ENCODE results near the gene TRABD2B. TPM values are rescaled to one million over a fixed set of nuclear protein-coding genes. Genes with fewer than 3 reads are reported as not detected.

The TRABD2B gene
- total and polyA plus RNA-seq, 2 donors from 2014 or later = 19.8 to 62.0 TPM

- Histone ChIP-seq H3K36me3 (ENCODE audit: control insufficient read depth in 2 of 3, insufficient read depth in 3 of 3, low read length in 3 of 3) (no peaks in the 10 kb centered on the region), H3K9me3 (ENCODE audit: control insufficient read depth in 2 of 3, insufficient read depth in 1 of 3, low read length in 3 of 3) (no peaks in the 10 kb centered on the region), H3K27me3 (ENCODE audit: control insufficient read depth, insufficient read depth, low read length) (no peaks in the 10 kb centered on the region), H3K4me3 (ENCODE audit: low read length in 3 of 3) (no peak overlapping the region), H3K4me1 (ENCODE audit: control insufficient read depth in 2 of 3, insufficient read depth in 2 of 3, low read depth in 1 of 3, low read length in 3 of 3) (peaks cover 0 to 5% (median 0%) of the 10 kb centered on the region in 3 donors), H3K27ac (ENCODE audit: low read depth in 2 of 2, low read length in 2 of 2) (no peak overlapping the region), H3K9ac (ENCODE audit: low read length in 3 of 3) (no peak overlapping the region)
- DNase-seq (peak in 1 of 5 donors; percentile 27), FAIRE-seq (no peak)
- TF ChIP-seq, protein P1, sequence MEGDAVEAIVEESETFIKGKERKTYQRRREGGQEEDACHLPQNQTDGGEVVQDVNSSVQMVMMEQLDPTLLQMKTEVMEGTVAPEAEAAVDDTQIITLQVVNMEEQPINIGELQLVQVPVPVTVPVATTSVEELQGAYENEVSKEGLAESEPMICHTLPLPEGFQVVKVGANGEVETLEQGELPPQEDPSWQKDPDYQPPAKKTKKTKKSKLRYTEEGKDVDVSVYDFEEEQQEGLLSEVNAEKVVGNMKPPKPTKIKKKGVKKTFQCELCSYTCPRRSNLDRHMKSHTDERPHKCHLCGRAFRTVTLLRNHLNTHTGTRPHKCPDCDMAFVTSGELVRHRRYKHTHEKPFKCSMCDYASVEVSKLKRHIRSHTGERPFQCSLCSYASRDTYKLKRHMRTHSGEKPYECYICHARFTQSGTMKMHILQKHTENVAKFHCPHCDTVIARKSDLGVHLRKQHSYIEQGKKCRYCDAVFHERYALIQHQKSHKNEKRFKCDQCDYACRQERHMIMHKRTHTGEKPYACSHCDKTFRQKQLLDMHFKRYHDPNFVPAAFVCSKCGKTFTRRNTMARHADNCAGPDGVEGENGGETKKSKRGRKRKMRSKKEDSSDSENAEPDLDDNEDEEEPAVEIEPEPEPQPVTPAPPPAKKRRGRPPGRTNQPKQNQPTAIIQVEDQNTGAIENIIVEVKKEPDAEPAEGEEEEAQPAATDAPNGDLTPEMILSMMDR (IDR thresholded peaks at IDR 0.05; ENCODE audit: borderline replicate concordance, extremely low read depth, insufficient read depth) = no peak
- intact Hi-C loops (cut with DNase I) = no loop called here
These were observed 39.6 kb upstream of the TRABD2B start for GRCh38 chr1:48036710-48037355.

- intact Hi-C loops (cut with DNase I) = no loop called here
- no peaks in the 10 kb centered on the region for H3K9me3 ChIP-seq (ENCODE audit: control insufficient read depth in 2 of 3, insufficient read depth in 1 of 3, low read length in 3 of 3)
- peaks cover 0 to 2% (median 0%) of the 10 kb centered on the region in 3 donors for H3K4me1 ChIP-seq (ENCODE audit: control insufficient read depth in 2 of 3, insufficient read depth in 2 of 3, low read depth in 1 of 3, low read length in 3 of 3)
- H3K27ac ChIP-seq (ENCODE audit: low read depth in 2 of 2, low read length in 2 of 2) = no peak overlapping the region
- no peak overlapping the region for H3K4me3 ChIP-seq (ENCODE audit: low read length in 3 of 3)
- H3K36me3 ChIP-seq (ENCODE audit: control insufficient read depth in 2 of 3, insufficient read depth in 3 of 3, low read length in 3 of 3) = no peaks in the 10 kb centered on the region
- DNase-seq (peak in 1 of 5 donors; percentile 33), FAIRE-seq (no peak)
- TF ChIP-seq, protein P1 (IDR thresholded peaks at IDR 0.05; ENCODE audit: borderline replicate concordance, extremely low read depth, insufficient read depth) = no peak
- no peak overlapping the region for H3K9ac ChIP-seq (ENCODE audit: low read length in 3 of 3)
- H3K27me3 ChIP-seq (ENCODE audit: control insufficient read depth, insufficient read depth, low read length) = no peaks in the 10 kb centered on the region
These were observed 38.4 kb upstream of the TRABD2B start for GRCh38 chr1:48035371-48036141.

DNA sequence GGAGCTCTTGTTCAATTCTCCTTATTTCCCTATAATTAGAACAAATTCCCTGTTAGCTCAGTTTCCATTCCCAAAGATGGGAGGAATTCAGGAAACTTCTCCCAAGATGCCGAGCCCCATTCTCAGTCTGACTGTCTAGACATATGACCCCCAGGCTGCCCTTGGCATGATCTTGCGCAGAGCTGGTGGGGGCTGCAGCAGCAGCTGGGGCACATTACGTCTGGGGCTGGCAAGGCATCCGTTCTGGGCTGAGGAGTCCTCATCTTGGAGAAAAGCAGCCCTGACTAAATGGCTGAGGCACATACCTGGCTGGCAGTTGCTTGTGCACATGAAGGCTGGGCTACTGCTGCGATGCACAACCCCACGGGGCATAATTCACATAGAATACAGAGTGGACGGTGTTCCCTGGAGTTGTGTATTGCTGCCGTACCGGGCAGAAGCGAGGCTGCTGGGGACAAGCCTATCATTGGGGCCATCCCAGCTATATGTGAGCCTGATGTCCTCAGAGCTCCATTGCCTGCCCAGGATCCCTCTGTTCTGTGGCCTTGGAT lies 36.4 kb upstream of the TRABD2B start:
- Histone ChIP-seq H3K4me3 (ENCODE audit: low read length in 3 of 3) (no peak overlapping the region), H3K27ac (ENCODE audit: low read depth in 2 of 2, low read length in 2 of 2) (no peak overlapping the region), H3K9me3 (ENCODE audit: control insufficient read depth in 2 of 3, insufficient read depth in 1 of 3, low read length in 3 of 3) (no peaks in the 10 kb centered on the region), H3K36me3 (ENCODE audit: control insufficient read depth in 2 of 3, insufficient read depth in 3 of 3, low read length in 3 of 3) (no peaks in the 10 kb centered on the region), H3K9ac (ENCODE audit: low read length in 3 of 3) (no peak overlapping the region), H3K27me3 (ENCODE audit: control insufficient read depth, insufficient read depth, low read length) (no peaks in the 10 kb centered on the region), H3K4me1 (ENCODE audit: control insufficient read depth in 2 of 3, insufficient read depth in 2 of 3, low read depth in 1 of 3, low read length in 3 of 3) (no peaks in the 10 kb centered on the region)
- FAIRE-seq (no peak), DNase-seq (peak in 1 of 5 donors; percentile 9)
- TF ChIP-seq, protein P1 (IDR thresholded peaks at IDR 0.05; ENCODE audit: borderline replicate concordance, extremely low read depth, insufficient read depth) = no peak
- intact Hi-C loops (cut with DNase I) = no loop called here

All from kidney (tissue), 14 donors.